HG03460 (cell line): Measurements from ENCODE around the gene FUOM.

Source experiments
- ATAC-seq: cut with Tn5 transposase; IDR thresholded peaks from one replicate; pipeline ENCODE4 v1.9.1; 2021; ENCODE audit not compliant: unreplicated experiment

FUOM gene

DNA sequence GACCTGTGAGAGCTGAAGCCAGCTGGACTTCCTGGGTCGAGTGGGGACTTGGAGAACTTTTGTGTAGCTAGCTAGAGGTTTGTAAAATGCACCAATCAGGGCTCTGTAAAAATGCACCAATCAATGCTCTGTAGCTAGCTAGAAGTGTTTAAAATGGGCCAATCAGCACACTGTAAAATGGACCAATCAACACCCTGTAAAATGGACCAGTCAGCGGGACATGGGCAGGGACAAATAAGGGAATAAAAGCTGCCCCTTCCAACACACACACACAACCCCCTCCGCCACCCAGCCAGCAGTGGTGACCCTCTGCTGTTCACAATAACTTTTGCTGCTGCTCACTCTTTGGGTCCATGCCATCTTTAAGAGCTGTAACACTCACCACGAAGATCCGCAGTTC lies 42.0 kb downstream of the FUOM start:
- no peak for ATAC-seq

DNA sequence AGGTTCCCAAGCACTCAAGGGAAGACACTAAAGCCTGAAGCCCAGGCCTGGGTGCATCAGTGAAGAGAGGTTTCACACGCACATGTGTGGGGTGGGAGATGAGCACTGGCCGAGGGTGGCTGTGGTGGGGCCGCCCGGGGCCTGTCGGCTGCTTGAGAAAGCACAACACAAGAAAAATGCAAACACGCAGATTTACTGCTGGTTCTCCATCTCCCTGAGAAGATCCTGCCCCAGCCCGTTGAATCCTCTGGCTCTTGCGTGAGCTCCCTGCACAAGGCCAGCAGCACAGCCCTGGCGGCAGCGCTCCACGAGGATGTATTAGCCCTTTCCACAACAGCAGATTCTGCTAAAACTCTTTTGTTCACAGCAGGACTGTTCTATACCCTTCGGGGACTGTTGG lies 42.9 kb downstream of the FUOM start:
- no peak for ATAC-seq

- no peak for ATAC-seq
These were observed 44.6 kb downstream of the FUOM start for GRCh38 chr10:133313192-133313591.

DNA sequence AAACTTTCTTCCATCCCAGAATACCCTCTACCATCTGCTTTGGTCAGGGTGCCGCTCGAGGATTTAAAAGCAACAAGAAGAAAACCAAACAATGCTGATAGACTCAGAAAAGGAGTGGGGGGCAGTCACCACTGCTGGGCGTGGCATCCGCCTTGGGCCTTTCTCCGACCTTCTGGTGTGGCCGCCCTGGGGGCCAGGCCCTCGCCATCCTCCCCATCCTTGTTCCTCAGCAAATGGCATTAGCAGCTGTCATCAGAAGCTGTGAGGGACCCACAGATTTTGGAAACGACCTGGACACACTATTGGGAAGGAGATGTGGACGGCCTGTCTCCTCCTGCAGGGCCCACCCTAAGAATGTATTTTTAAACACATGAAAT lies 45.1 kb downstream of the FUOM start:
- no peak for ATAC-seq

DNA sequence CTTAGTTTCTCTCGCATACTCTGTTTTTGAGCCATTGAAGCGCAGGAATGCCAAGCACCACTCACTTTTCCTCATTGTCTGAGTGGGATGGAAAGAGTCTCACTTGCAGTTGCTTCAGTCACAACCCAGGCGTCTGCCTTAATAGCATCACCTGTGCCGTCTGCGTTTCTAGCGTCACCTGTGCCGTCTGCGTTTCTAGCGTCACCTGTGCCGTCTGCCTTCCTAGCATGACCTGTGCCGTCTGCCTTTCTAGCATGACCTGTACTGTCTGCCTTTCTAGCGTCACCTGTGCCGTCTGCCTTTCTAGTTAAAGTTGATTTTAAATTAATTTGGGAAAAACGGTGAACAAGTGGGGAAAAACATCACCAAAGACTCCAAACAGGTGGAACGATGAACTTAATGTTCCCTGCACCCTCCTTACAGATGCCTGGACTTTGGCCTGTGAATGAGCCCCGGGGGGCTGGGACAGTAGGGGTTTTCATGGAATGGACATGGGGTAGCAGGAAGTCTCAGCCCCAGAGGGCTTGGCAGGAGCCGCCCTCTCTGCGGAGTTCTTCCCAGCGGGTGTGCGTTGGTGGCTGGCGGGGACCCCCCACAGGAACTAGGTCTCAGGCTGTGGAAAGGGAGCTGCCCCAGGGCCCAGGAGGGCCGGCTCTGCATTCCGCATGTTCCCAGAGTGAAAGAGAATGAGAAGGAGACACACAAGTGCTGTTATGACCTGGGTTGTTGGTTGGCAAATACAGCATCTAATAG lies 45.6 kb downstream of the FUOM start:
- ATAC-seq, result no peak

- ATAC-seq, result no peak
These were observed 46.2 kb downstream of the FUOM start for GRCh38 chr10:133311570-133311969.

GRCh38 chr10:133310789-133311188 lies 47.0 kb downstream of the FUOM start:
- no peak for ATAC-seq

GRCh38 chr10:133310399-133310755 lies 47.4 kb downstream of the FUOM start:
- ATAC-seq, result no peak

DNA sequence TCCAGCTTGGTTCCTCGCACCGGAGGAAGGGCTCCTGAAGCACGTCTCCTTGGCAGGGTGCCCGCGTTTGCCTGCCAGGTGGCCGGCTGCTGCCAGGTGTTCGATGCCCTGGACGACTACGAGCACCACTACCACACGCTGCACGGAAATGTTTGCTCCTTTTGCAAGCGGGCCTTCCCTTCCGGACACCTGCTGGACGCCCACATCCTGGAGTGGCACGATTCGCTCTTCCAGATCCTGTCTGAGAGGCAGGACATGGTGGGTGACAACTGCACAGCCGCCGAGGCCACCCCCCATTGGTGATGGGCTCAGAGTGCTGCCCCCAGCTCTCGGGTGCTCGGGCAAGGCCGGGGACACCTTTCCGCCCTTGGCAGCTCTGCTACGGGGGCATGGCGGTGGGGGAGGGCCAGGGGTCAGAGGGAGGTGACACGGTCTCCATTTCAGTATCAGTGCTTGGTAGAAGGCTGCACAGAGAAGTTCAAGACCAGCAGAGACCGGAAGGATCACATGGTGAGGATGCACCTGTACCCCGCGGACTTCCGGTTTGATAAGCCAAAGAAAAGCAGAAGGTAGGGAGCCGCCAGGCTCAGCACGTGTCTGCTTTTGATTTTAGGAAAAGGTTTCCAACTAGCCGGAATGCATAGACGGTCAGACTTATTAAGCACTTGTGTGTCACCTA lies 48.0 kb downstream of the FUOM start:
- no peak for ATAC-seq

DNA sequence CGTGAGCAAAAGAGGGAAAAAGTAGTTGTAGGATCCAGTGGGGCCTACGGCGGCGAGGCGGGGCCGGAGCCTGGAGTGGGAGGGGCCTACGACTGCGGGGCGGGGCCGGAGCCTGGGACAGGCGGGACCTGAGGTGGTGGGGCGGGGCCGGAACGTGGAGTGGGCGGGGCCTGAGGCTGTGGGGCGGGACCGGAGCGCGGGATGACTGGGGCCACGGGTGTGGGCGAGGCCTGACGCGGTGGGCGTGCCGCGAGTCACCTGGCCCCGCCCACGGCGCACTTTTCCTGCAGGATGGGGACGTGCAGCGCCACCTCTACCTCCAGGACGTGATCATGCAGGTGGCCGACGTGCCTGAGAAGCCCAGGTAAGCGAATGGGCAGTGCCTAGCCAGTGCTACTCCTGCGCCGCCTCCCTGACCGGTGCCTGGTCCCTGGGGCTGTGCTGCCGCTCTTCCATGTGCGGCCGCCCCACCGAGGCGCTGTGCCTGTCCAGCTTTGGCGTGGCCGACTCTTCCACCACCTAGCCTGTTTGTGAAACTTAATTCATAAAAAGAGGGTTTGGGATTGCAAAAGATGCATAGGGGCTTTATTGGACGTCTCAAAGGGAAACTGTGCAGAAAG lies 48.6 kb downstream of the FUOM start:
- peak; percentile 58 for ATAC-seq

- ATAC-seq, result peak; percentile 77
These were observed 49.3 kb downstream of the FUOM start, which contains the start of the genes TUBGCP2 and ZNF511 for GRCh38 chr10:133308421-133309099. TSS of gene TUBGCP2 (minus strand) at chr10:133308872. CDS start at chr10:133302941, 5,931 bp downstream. TSS of gene ZNF511 (plus strand) at chr10:133308914. CDS start at chr10:133308944, 30 bp downstream.

DNA sequence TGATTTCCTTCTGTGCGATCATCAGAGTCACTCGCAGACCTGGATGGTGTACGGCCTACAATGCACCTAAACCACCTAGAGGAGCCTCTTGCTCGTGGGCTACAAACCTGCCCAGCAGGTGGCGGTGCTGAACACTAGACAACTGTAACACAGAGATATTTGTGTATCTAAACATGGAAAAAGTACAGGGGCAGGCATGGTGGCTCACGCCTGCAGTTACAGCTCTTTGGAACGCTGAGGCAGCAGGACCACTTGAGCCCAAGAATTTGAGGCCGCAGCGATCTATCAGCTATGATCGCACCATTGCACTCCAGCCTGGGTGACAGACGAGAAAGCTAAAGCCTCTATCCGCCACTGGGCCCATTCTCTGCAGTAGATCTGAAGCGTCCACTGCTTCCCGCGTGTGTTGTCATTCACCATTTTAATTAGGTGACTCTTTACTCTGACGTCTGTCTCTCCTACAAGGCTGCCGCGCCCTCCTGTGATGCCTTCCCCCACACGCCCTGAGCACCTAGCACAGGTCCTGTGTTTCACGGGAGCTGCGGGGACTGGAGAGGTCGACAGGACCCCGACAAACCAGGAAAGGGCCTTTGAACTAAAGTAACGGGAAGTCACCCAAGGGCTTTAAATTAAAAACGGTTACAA lies 49.9 kb downstream of the FUOM start:
- peak; percentile 46 for ATAC-seq

DNA sequence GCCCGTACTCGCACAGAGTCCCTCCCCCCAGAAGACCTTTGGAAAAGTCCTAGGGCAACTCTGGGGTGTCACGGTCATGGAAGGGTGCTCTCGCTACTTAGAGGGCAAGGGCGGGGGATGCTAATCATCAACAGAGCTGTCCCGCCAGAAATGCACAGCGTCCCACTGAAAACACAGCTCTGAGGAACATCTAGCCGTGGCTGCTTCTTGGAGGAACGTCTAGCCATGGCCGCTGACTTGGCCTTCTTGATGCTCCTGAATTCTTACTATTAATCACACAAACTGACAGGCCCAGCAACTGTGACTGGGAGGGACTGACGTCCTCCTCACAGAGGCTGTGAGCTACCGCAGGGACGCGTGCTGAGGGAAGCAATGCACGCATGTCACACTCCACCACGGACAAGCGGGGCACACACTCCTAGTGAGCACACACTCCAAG lies 50.9 kb downstream of the FUOM start:
- no peak for ATAC-seq

GRCh38 chr10:133306097-133306476 lies 51.7 kb downstream of the FUOM start:
- ATAC-seq, result no peak
